Ovary (tissue), 3 donors: ENCODE data around the gene LMX1A.

Source experiments
- CTCF ChIP-seq, 3 donors: fragments of 450-650 bp in 2 of 3; fragments of 200-600 bp in 1 of 3; IDR thresholded peaks; one replicate each; pipeline versions ENCODE4 v1.5.1 to v1.8.0; 2016 to 2022; ENCODE audit warnings: antibody characterized with exemption in 3 of 3, mild to moderate bottlenecking in 1 of 3
- EP300 ChIP-seq: sonication (generic); formaldehyde crosslinking; IDR thresholded peaks from one replicate; pipeline ENCODE4 v1.6.1; 2017; ENCODE audit warnings: antibody characterized with exemption
- donor health status: DM: no; HTN: no; CAD: no.

GRCh38 chr1:165174491-165174890 is 182.0 kb downstream of the LMX1A start:
- TF ChIP-seq CTCF (IDR thresholded peaks at IDR 0.05), result no peak
- TF ChIP-seq EP300, result no peak
